K562 (cell line): ENCODE measurements around the gene CSF1. TPM values are rescaled to one million over a fixed set of nuclear protein-coding genes. Genes with fewer than 3 reads are reported as not detected.

Source experiments
- ATAC-seq: fragments of 200-7000 bp; cut with Tn5 transposase; 3 replicates; pipeline ENCODE4 v1.9.1; 2020; ENCODE audit warnings: moderate library complexity
- BruUV-seq: library from RNA; stranded (reverse); fragments of 400-500 nt; replicated peaks from 2 replicates; lab custom pipeline; 2021; lab: Mats Ljungman, UMichigan
- CTCF ChIA-PET: fragments of 300-600 bp; formaldehyde crosslinking; extraction: SDS; loops from one replicate; lab custom pipeline; 2021; ENCODE audit warnings: low intra/inter-chr PET ratio; lab: Yijun Ruan, JAX
- POLR2A ChIA-PET: fragments of 300-600, 350-650 bp; sonication (Branson Sonifier 250); formaldehyde crosslinking; extraction: SDS; loops from one replicate; lab custom pipeline; 2021; ENCODE audit warnings: antibody characterized with exemption, inconsistent platforms; lab: Yijun Ruan, JAX
- DNase-seq, 4 experiments: peaks; one replicate each; pipeline versions ENCODE4 v3.0.0 to v3.0.0-alpha.2; 2011 to 2018; ENCODE audit warnings: low spot score in 3 of 4, mixed read lengths in 3 of 4; ENCODE audit errors: extremely low read depth in 1 of 4
- FAIRE-seq: peaks from 2 replicates; lab custom pipeline; 2011; peaks lifted over from hg19 to GRCh38; lab: Jason Lieb, UNC
- H2AFZ ChIP-seq: 2 replicates; pipeline ENCODE4 v1.6.0; 2011; ENCODE audit warnings: low read depth, low read length, control low read depth, inconsistent platforms
- H3K27ac ChIP-seq: fragments of 200-600 bp; 3 replicates; pipeline ENCODE4 v1.8.0; 2011; ENCODE audit warnings: low read depth, mild to moderate bottlenecking, control low read depth, inconsistent platforms, low read length, moderate library complexity, mixed read lengths; ENCODE audit errors: extremely low read depth
- H3K27me3 ChIP-seq, 2 experiments: fragments of 300-600 bp in 1 of 2; 2 replicates in 1 of 2; 3 replicates in 1 of 2; pipeline versions ENCODE4 v1.6.0 to v1.8.0; 2011; ENCODE audit warnings: inconsistent platforms in 2 of 2, low read length in 2 of 2, mild to moderate bottlenecking in 1 of 2, mixed read lengths in 1 of 2, moderate library complexity in 1 of 2; ENCODE audit not compliant: control insufficient read depth in 2 of 2, insufficient read depth in 2 of 2
- H3K36me3 ChIP-seq: fragments of 300-600 bp; 3 replicates; pipeline ENCODE4 v1.8.0; 2011; ENCODE audit warnings: mild to moderate bottlenecking, low read length, inconsistent platforms; ENCODE audit not compliant: control insufficient read depth, insufficient read depth
- H3K4me1 ChIP-seq, 2 experiments: fragments of 200-600 bp in 1 of 2; replicated peaks in 1 of 2; 2 replicates in 1 of 2; 3 replicates in 1 of 2; pipeline versions ENCODE4 v1.5.1 to v1.8.0; 2011; ENCODE audit warnings: inconsistent platforms in 2 of 2, low read length in 2 of 2, mild to moderate bottlenecking in 1 of 2, mixed read lengths in 1 of 2, moderate library complexity in 1 of 2; ENCODE audit not compliant: control insufficient read depth in 2 of 2, insufficient read depth in 2 of 2
- H3K4me2 ChIP-seq: 2 replicates; pipeline ENCODE4 v1.6.1; 2011; ENCODE audit warnings: low read length, control low read depth, inconsistent platforms, mixed read lengths; ENCODE audit not compliant: insufficient read depth
- H3K4me3 ChIP-seq: fragments of 200-600 bp; sonication (generic), shearing (Covaris generic); 2 replicates; pipeline ENCODE4 v1.5.1; 2016; ENCODE audit warnings: control low read depth, inconsistent platforms
- H3K79me2 ChIP-seq: fragments of 200-600 bp; 3 replicates; pipeline ENCODE4 v1.8.0; 2011; ENCODE audit warnings: low read length, inconsistent platforms; ENCODE audit not compliant: control insufficient read depth, insufficient read depth
- H3K9ac ChIP-seq, 2 experiments: 2 replicates each; pipeline versions ENCODE4 v1.6.0 to v1.6.1; 2011; ENCODE audit warnings: low read depth in 2 of 2, low read length in 2 of 2, control low read depth in 1 of 2, inconsistent platforms in 1 of 2, mild to moderate bottlenecking in 1 of 2, mixed read lengths in 1 of 2; ENCODE audit not compliant: insufficient read depth in 1 of 2
- H3K9me1 ChIP-seq: one replicate; pipeline ENCODE4 v1.6.0; 2011; ENCODE audit warnings: inconsistent platforms, mild to moderate bottlenecking, low read length, moderate library complexity; ENCODE audit not compliant: control insufficient read depth, insufficient read depth
- H3K9me3 ChIP-seq: replicated peaks from 2 replicates; pipeline ENCODE4 v1.5.1; 2011; ENCODE audit warnings: low read depth, low read length, inconsistent platforms; ENCODE audit not compliant: control insufficient read depth, insufficient read depth
- H4K20me1 ChIP-seq: replicated peaks from 2 replicates; pipeline ENCODE4 v1.6.1; 2011; ENCODE audit warnings: low read length, inconsistent platforms, mixed read lengths; ENCODE audit not compliant: control insufficient read depth, insufficient read depth
- ATF1 ChIP-seq, 2 experiments: fragments of 450-650 bp in 1 of 2; IDR thresholded peaks; 2 replicates each; pipeline ENCODE4 v1.6.1; 2016; ENCODE audit warnings: missing compliant biosample characterization in 1 of 2, missing genetic modification characterization in 1 of 2
- CTBP1 ChIP-seq: fragments of 450-650 bp; IDR thresholded peaks from 2 replicates; pipeline ENCODE4 v1.6.1; 2016; ENCODE audit warnings: borderline replicate concordance
- E2F1 ChIP-seq: sonication (generic); formaldehyde crosslinking; IDR thresholded peaks from 2 replicates; pipeline ENCODE4 v1.8.1; 2023; ENCODE audit warnings: mild to moderate bottlenecking, missing genetic modification reagents, moderate library complexity
- FOS ChIP-seq: IDR thresholded peaks from 3 replicates; pipeline ENCODE4 v1.6.1; 2011; ENCODE audit not compliant: insufficient read length; ENCODE audit errors: extremely low read depth
- KDM2B ChIP-seq: fragments of 250-450 bp; sonication (Bioruptor Pico); IDR thresholded peaks from 2 replicates; pipeline ENCODE4 v1.8.0; 2021; ENCODE audit warnings: mild to moderate bottlenecking, moderate library complexity
- NR2C2 ChIP-seq, 2 experiments: fragments of 200-800 bp in 1 of 2; sonication (Bioruptor generic) in 1 of 2; sonication (generic) in 1 of 2; formaldehyde crosslinking in 1 of 2; IDR thresholded peaks; 2 replicates each; pipeline versions ENCODE4 v1.6.1 to v1.8.0; 2016 to 2022; ENCODE audit warnings: mild to moderate bottlenecking in 1 of 2, missing compliant biosample characterization in 1 of 2, missing genetic modification characterization in 1 of 2, missing genetic modification reagents in 1 of 2
- SP1 ChIP-seq: sonication (generic); formaldehyde crosslinking; IDR thresholded peaks from 2 replicates; pipeline ENCODE4 v1.8.1; 2022; ENCODE audit warnings: mild to moderate bottlenecking, missing genetic modification reagents
- ZNF592 ChIP-seq: fragments of 450-650 bp; IDR thresholded peaks from 2 replicates; pipeline ENCODE4 v1.6.1; 2017; ENCODE audit warnings: antibody characterized with exemption, mild to moderate bottlenecking
- WGBS: fragments of 100-300 bp; shearing (Covaris generic); methylation state at CpG from one replicate; pipeline ENCODE4 v1.1.6; 2016; ENCODE audit warnings: low coverage, mixed read lengths; ENCODE audit not compliant: insufficient coverage; ENCODE audit errors: missing lambda C conversion rate; 5-methylcytosine and 5-hydroxymethylcytosine counted together
- in situ Hi-C: fragments of 300-500 bp; cut with MboI; formaldehyde crosslinking; loops from 4 replicates; pipeline ENCODE4 v1.15.0; 2018; ENCODE audit warnings: inconsistent platforms, mixed read lengths
- intact Hi-C: fragments of 100-400 bp; cut with micrococcal nuclease; formaldehyde crosslinking; loops from 2 replicates; pipeline ENCODE4 v1.14.2; 2022
- polyA plus RNA-seq, 8 experiments: library from polyadenylated mRNA; depleted of rRNA in 4 of 8; stranded (reverse) in 5 of 8; unstranded in 3 of 8; fragments of >200 nt; fragmentation: Nextera tagmentation in 2 of 8; fragmentation: Illumina TruSeq in 1 of 8; extraction: Ambion mirVana in 2 of 8; extraction: Trizol in 1 of 8; gene quantifications; 2 replicates each; pipeline versions ENCODE4 v1.2.1 to v1.2.3, GENCODE V29; 2011 to 2014; ENCODE audit warnings: inconsistent platforms in 1 of 8, missing spikeins in 1 of 8
- total RNA-seq, 7 experiments: library from RNA; depleted of rRNA in 6 of 7; stranded (reverse); fragments of >200 nt in 6 of 7; fragmentation: Illumina TruSeq in 2 of 7; extraction: Trizol in 2 of 7; gene quantifications; 2 replicates each; pipeline versions ENCODE4 v1.2.1 to v1.2.3, GENCODE V29; 2011 to 2021; ENCODE audit warnings: low replicate concordance in 1 of 7

CSF1 gene
- total and polyA plus RNA-seq, 9 of the 15 experiments (the other 6 are each of a cell fraction or from before 2014, with no cell fraction given): 0.18 to 11.8 (median 2.8) TPM

GRCh38 chr1:109898842-109899241, 11.8 kb upstream of the CSF1 start:
- WGBS: 33% methylated on average over 2 of the region's 2 CpGs
- peaks cover 5% of the 10 kb centered on the region for H3K9me1 ChIP-seq
- no peak overlapping the region for H3K9ac ChIP-seq
- ChIA-PET POLR2A (interaction anchor here (0.6 kb wide), 1 partner anchor 644 kb away, joined by 4 read pairs; no protein-coding TSS in a partner anchor), CTCF (no interaction called here)
- H2AFZ ChIP-seq: no peak overlapping the region
- no peak overlapping the region for H3K27ac ChIP-seq
- no peaks in the 10 kb centered on the region for H4K20me1 ChIP-seq
- no peak for FAIRE-seq
- H3K27me3 ChIP-seq: no peaks in the 10 kb centered on the region
- no peak overlapping the region for H3K4me2 ChIP-seq
- peak in 1 of 4 experiments; percentile 54 for DNase-seq
- TF ChIP-seq E2F1 (CRISPR knock-in tag) (no peak), KDM2B (no peak), CTBP1 (0 out of 2 replicates have a peak, but pooled peaks have one; percentile 11), ZNF592 (0 out of 2 replicates have a peak, but pooled peaks have one; percentile 23), NR2C2 (CRISPR knock-in tag; IDR thresholded peaks at IDR 0.05) (no peak), NR2C2 (tag; IDR thresholded peaks at IDR 0.05) (peak; percentile 28; the same call in 1 of the 2 replicates), ATF1 (CRISPR knock-in tag; IDR thresholded peaks at IDR 0.05) (no peak), ATF1 (tag; IDR thresholded peaks at IDR 0.05) (peak; percentile 20; the same call in 1 of the 2 replicates), SP1 (CRISPR knock-in tag) (no peak), FOS (no peak)
- H3K36me3 ChIP-seq: no peaks in the 10 kb centered on the region
- H3K4me3 ChIP-seq: no peak overlapping the region
- intact Hi-C loops (no loop called here), in situ Hi-C loops (no loop called here)
- no peaks in the 10 kb centered on the region for H3K9me3 ChIP-seq
- ATAC-seq: no peak
- peaks cover 5% of the 10 kb centered on the region; the same call in 1 of the 3 replicates for H3K79me2 ChIP-seq
- peaks cover 38 to 67% of the 10 kb centered on the region in 2 experiments for H3K4me1 ChIP-seq
- no TSS peak for BruUV-seq
